ENCODE data around the gene PRDM16.

PRDM16 gene

GRCh38 chr1:3031401-3032221, 37.4 kb upstream of the PRDM16 start:
- no peaks in the 10 kb centered on the region for H3K79me1 ChIP-seq (replicated peaks; ENCODE audit: low read length, poor library complexity, severe bottlenecking)
- no peak overlapping the region for H2BK120ac ChIP-seq (ENCODE audit: low read depth, low read length)
- H2BK15ac ChIP-seq (ENCODE audit: low read depth, poor library complexity, severe bottlenecking), result no peak overlapping the region
- no peak overlapping the region for H3K4ac ChIP-seq (ENCODE audit: low read depth in 1 of 2, low read length in 2 of 2)
- no peaks in the 10 kb centered on the region for H3K4me1 ChIP-seq (ENCODE audit: control insufficient read depth, insufficient read depth, low read depth, low read length)
- H3K23ac ChIP-seq (ENCODE audit: low read length in 2 of 2), result no peak overlapping the region
- H3K27ac ChIP-seq (ENCODE audit: low read length, poor library complexity, severe bottlenecking), result no peak overlapping the region
- no peaks in the 10 kb centered on the region for H3K36me3 ChIP-seq (ENCODE audit: control insufficient read depth in 1 of 2, insufficient read depth in 2 of 2, low read depth in 1 of 2, low read length in 2 of 2)
- no peak overlapping the region for H3K9ac ChIP-seq (ENCODE audit: low read length)
- no peak overlapping the region for H2BK12ac ChIP-seq (ENCODE audit: low read length in 2 of 2)
- H4K8ac ChIP-seq (ENCODE audit: low read length), result no peak overlapping the region
- DNase-seq, result no peak
- 92% methylated on average over 26 of the region's 35 CpGs for WGBS
- no peak overlapping the region for H4K91ac ChIP-seq (ENCODE audit: low read length)
- H3K14ac ChIP-seq (ENCODE audit: low read length in 2 of 2), result no peak overlapping the region
- H3K9me3 ChIP-seq (ENCODE audit: control insufficient read depth, low read length), result no peaks in the 10 kb centered on the region
- H3K4me2 ChIP-seq (ENCODE audit: low read length, poor library complexity, severe bottlenecking), result no peak overlapping the region
- H2AK5ac ChIP-seq (ENCODE audit: low read length, severe bottlenecking), result no peak overlapping the region
- H3K4me3 ChIP-seq (ENCODE audit: insufficient read depth in 1 of 2, low read depth in 1 of 2, low read length in 2 of 2), result no peak overlapping the region
- no peak overlapping the region for H2BK5ac ChIP-seq (ENCODE audit: low read depth, low read length, poor library complexity, severe bottlenecking)
- H3K18ac ChIP-seq (ENCODE audit: low read depth in 1 of 2, low read length in 2 of 2), result no peak overlapping the region
- no peak overlapping the region for H2AFZ ChIP-seq (ENCODE audit: low read depth, low read length)
- H3K27me3 ChIP-seq (ENCODE audit: control insufficient read depth in 1 of 2, insufficient read depth in 1 of 2, low read length in 2 of 2), result peaks cover 0 to 66% of the 10 kb centered on the region in 2 experiments

- no peak overlapping the region for H3K9ac ChIP-seq (ENCODE audit: low read length)
- H3K27me3 ChIP-seq (ENCODE audit: control insufficient read depth in 1 of 2, insufficient read depth in 1 of 2, low read length in 2 of 2), result peaks cover 0 to 63% of the 10 kb centered on the region in 2 experiments
- WGBS, result 88% methylated on average over 21 of the region's 21 CpGs
- no peak overlapping the region for H3K23ac ChIP-seq (ENCODE audit: low read length in 2 of 2)
- no peaks in the 10 kb centered on the region for H3K9me3 ChIP-seq (ENCODE audit: control insufficient read depth, low read length)
- H3K4me1 ChIP-seq (ENCODE audit: control insufficient read depth, insufficient read depth, low read depth, low read length), result no peaks in the 10 kb centered on the region
- no peaks in the 10 kb centered on the region for H3K36me3 ChIP-seq (ENCODE audit: control insufficient read depth in 1 of 2, insufficient read depth in 2 of 2, low read depth in 1 of 2, low read length in 2 of 2)
- H4K8ac ChIP-seq (ENCODE audit: low read length), result no peak overlapping the region
- H2AK5ac ChIP-seq (ENCODE audit: low read length, severe bottlenecking), result no peak overlapping the region
- H3K4me3 ChIP-seq (ENCODE audit: insufficient read depth in 1 of 2, low read depth in 1 of 2, low read length in 2 of 2), result peak overlapping the region in 1 of 2 experiments; percentile 10
- no peak overlapping the region for H2BK120ac ChIP-seq (ENCODE audit: low read depth, low read length)
- no peak overlapping the region for H3K27ac ChIP-seq (ENCODE audit: low read length, poor library complexity, severe bottlenecking)
- H2BK15ac ChIP-seq (ENCODE audit: low read depth, poor library complexity, severe bottlenecking), result no peak overlapping the region
- H3K79me1 ChIP-seq (replicated peaks; ENCODE audit: low read length, poor library complexity, severe bottlenecking), result no peaks in the 10 kb centered on the region
- no peak overlapping the region for H3K14ac ChIP-seq (ENCODE audit: low read length in 2 of 2)
- no peak overlapping the region for H3K4me2 ChIP-seq (ENCODE audit: low read length, poor library complexity, severe bottlenecking)
- DNase-seq, result no peak
- H2BK5ac ChIP-seq (ENCODE audit: low read depth, low read length, poor library complexity, severe bottlenecking), result no peak overlapping the region
- H3K18ac ChIP-seq (ENCODE audit: low read depth in 1 of 2, low read length in 2 of 2), result no peak overlapping the region
- no peak overlapping the region for H4K91ac ChIP-seq (ENCODE audit: low read length)
- H2AFZ ChIP-seq (ENCODE audit: low read depth, low read length), result no peak overlapping the region
- H2BK12ac ChIP-seq (ENCODE audit: low read length in 2 of 2), result no peak overlapping the region
- H3K4ac ChIP-seq (ENCODE audit: low read depth in 1 of 2, low read length in 2 of 2), result no peak overlapping the region
These were observed 36.5 kb upstream of the PRDM16 start for GRCh38 chr1:3032371-3033039.

- Histone ChIP-seq H3K36me3 (ENCODE audit: control insufficient read depth in 1 of 2, insufficient read depth in 2 of 2, low read depth in 1 of 2, low read length in 2 of 2) (no peaks in the 10 kb centered on the region), H3K4me2 (ENCODE audit: low read length, poor library complexity, severe bottlenecking) (no peak overlapping the region), H3K79me1 (replicated peaks; ENCODE audit: low read length, poor library complexity, severe bottlenecking) (no peaks in the 10 kb centered on the region), H3K18ac (ENCODE audit: low read depth in 1 of 2, low read length in 2 of 2) (no peak overlapping the region), H3K4me3 (ENCODE audit: insufficient read depth in 1 of 2, low read depth in 1 of 2, low read length in 2 of 2) (no peak overlapping the region), H2AK5ac (ENCODE audit: low read length, severe bottlenecking) (no peak overlapping the region), H3K4me1 (ENCODE audit: control insufficient read depth, insufficient read depth, low read depth, low read length) (no peaks in the 10 kb centered on the region), H3K23ac (ENCODE audit: low read length in 2 of 2) (no peak overlapping the region), H2AFZ (ENCODE audit: low read depth, low read length) (no peak overlapping the region), H3K27ac (ENCODE audit: low read length, poor library complexity, severe bottlenecking) (no peak overlapping the region), H2BK120ac (ENCODE audit: low read depth, low read length) (no peak overlapping the region), H2BK12ac (ENCODE audit: low read length in 2 of 2) (no peak overlapping the region), H2BK15ac (ENCODE audit: low read depth, poor library complexity, severe bottlenecking) (no peak overlapping the region), H3K9ac (ENCODE audit: low read length) (no peak overlapping the region), H3K9me3 (ENCODE audit: control insufficient read depth, low read length) (no peaks in the 10 kb centered on the region), H4K8ac (ENCODE audit: low read length) (no peak overlapping the region), H3K14ac (ENCODE audit: low read length in 2 of 2) (no peak overlapping the region), H3K27me3 (ENCODE audit: control insufficient read depth in 1 of 2, insufficient read depth in 1 of 2, low read length in 2 of 2) (peaks cover 0 to 62% of the 10 kb centered on the region in 2 experiments), H3K4ac (ENCODE audit: low read depth in 1 of 2, low read length in 2 of 2) (no peak overlapping the region), H2BK5ac (ENCODE audit: low read depth, low read length, poor library complexity, severe bottlenecking) (no peak overlapping the region), H4K91ac (ENCODE audit: low read length) (no peak overlapping the region)
- DNase-seq, result no peak
- 76% methylated on average over 18 of the region's 25 CpGs for WGBS
These were observed 35.8 kb upstream of the PRDM16 start for GRCh38 chr1:3033040-3033789.

DNA sequence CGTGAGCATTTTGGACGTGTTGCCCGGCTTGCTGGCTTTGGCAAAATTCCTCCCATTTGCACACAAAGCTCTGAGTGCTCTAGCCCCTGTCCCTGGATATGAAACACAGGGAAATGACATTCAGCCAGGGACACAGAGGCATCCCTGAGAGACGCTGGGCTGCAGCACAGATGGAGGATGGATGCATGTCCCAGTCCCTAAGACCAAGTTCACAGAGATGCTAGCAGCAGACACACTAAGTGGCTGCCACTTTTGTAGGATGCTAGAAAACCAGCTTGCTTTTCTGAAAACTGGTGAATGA, 35.3 kb upstream of the PRDM16 start:
- H3K14ac ChIP-seq (ENCODE audit: low read length in 2 of 2), result no peak overlapping the region
- WGBS, result 71% methylated on average over 4 of the region's 4 CpGs
- no peaks in the 10 kb centered on the region for H3K36me3 ChIP-seq (ENCODE audit: control insufficient read depth in 1 of 2, insufficient read depth in 2 of 2, low read depth in 1 of 2, low read length in 2 of 2)
- no peak overlapping the region for H2BK12ac ChIP-seq (ENCODE audit: low read length in 2 of 2)
- no peak overlapping the region for H4K8ac ChIP-seq (ENCODE audit: low read length)
- DNase-seq, result no peak
- H3K4me1 ChIP-seq (ENCODE audit: control insufficient read depth, insufficient read depth, low read depth, low read length), result no peaks in the 10 kb centered on the region
- no peak overlapping the region for H3K18ac ChIP-seq (ENCODE audit: low read depth in 1 of 2, low read length in 2 of 2)
- no peak overlapping the region for H3K9ac ChIP-seq (ENCODE audit: low read length)
- no peak overlapping the region for H2AFZ ChIP-seq (ENCODE audit: low read depth, low read length)
- no peak overlapping the region for H2BK120ac ChIP-seq (ENCODE audit: low read depth, low read length)
- H3K4me3 ChIP-seq (ENCODE audit: insufficient read depth in 1 of 2, low read depth in 1 of 2, low read length in 2 of 2), result no peak overlapping the region
- H3K9me3 ChIP-seq (ENCODE audit: control insufficient read depth, low read length), result no peaks in the 10 kb centered on the region
- H3K79me1 ChIP-seq (replicated peaks; ENCODE audit: low read length, poor library complexity, severe bottlenecking), result no peaks in the 10 kb centered on the region
- no peak overlapping the region for H3K4ac ChIP-seq (ENCODE audit: low read depth in 1 of 2, low read length in 2 of 2)
- H3K27ac ChIP-seq (ENCODE audit: low read length, poor library complexity, severe bottlenecking), result no peak overlapping the region
- H3K4me2 ChIP-seq (ENCODE audit: low read length, poor library complexity, severe bottlenecking), result no peak overlapping the region
- peaks cover 0 to 61% of the 10 kb centered on the region in 2 experiments for H3K27me3 ChIP-seq (ENCODE audit: control insufficient read depth in 1 of 2, insufficient read depth in 1 of 2, low read length in 2 of 2)
- H3K23ac ChIP-seq (ENCODE audit: low read length in 2 of 2), result no peak overlapping the region
- no peak overlapping the region for H2BK15ac ChIP-seq (ENCODE audit: low read depth, poor library complexity, severe bottlenecking)
- no peak overlapping the region for H2AK5ac ChIP-seq (ENCODE audit: low read length, severe bottlenecking)
- H2BK5ac ChIP-seq (ENCODE audit: low read depth, low read length, poor library complexity, severe bottlenecking), result no peak overlapping the region
- no peak overlapping the region for H4K91ac ChIP-seq (ENCODE audit: low read length)
